ES-I3 (cell line): ENCODE measurements around the gene NAA16.

Experiments
- H3K36me3 ChIP-seq: 2 replicates; pipeline ENCODE4 v1.6.1; 2013; ENCODE audit warnings: mild to moderate bottlenecking, low read length, control low read depth, moderate library complexity; ENCODE audit not compliant: insufficient read depth
- H3K4me1 ChIP-seq: 2 replicates; pipeline ENCODE4 v1.6.1; 2013; ENCODE audit warnings: mild to moderate bottlenecking, control low read depth, low read length; ENCODE audit not compliant: insufficient read depth
- H3K9ac ChIP-seq: 2 replicates; pipeline ENCODE4 v1.6.1; 2013; ENCODE audit warnings: low read depth, mild to moderate bottlenecking, low read length, moderate library complexity
- H3K9me3 ChIP-seq: 2 replicates; pipeline ENCODE4 v1.6.1; 2013; ENCODE audit warnings: mild to moderate bottlenecking, low read length, moderate library complexity; ENCODE audit not compliant: control insufficient read depth, insufficient read depth

NAA16 gene

GRCh38 chr13:41313659-41314197, 2.7 kb downstream of the NAA16 start:
- Histone ChIP-seq H3K36me3 (no peaks in the 10 kb centered on the region), H3K9me3 (no peaks in the 10 kb centered on the region), H3K4me1 (peaks cover 11% of the 10 kb centered on the region), H3K9ac (no peak overlapping the region; the same call in 1 of the 2 replicates)

GRCh38 chr13:41315443-41316047, 4.5 kb downstream of the NAA16 start:
- Histone ChIP-seq H3K9me3 (no peaks in the 10 kb centered on the region), H3K36me3 (no peaks in the 10 kb centered on the region), H3K9ac (no peak overlapping the region), H3K4me1 (peaks cover 11% of the 10 kb centered on the region)

GRCh38 chr13:41317243-41317642, 6.2 kb downstream of the NAA16 start:
- no peaks in the 10 kb centered on the region for H3K36me3 ChIP-seq
- H3K9me3 ChIP-seq = no peaks in the 10 kb centered on the region
- peaks cover 11% of the 10 kb centered on the region for H3K4me1 ChIP-seq
- H3K9ac ChIP-seq = no peak overlapping the region

- no peaks in the 10 kb centered on the region for H3K4me1 ChIP-seq
- no peaks in the 10 kb centered on the region for H3K9me3 ChIP-seq
- no peak overlapping the region for H3K9ac ChIP-seq
- no peaks in the 10 kb centered on the region for H3K36me3 ChIP-seq
Observed at GRCh38 chr13:41325752-41326151, 14.7 kb downstream of the NAA16 start.

GRCh38 chr13:41326661-41327060, 15.6 kb downstream of the NAA16 start:
- H3K4me1 ChIP-seq = no peaks in the 10 kb centered on the region
- no peak overlapping the region for H3K9ac ChIP-seq
- no peaks in the 10 kb centered on the region for H3K36me3 ChIP-seq
- H3K9me3 ChIP-seq = no peaks in the 10 kb centered on the region

GRCh38 chr13:41327994-41328790, 17.1 kb downstream of the NAA16 start:
- H3K9ac ChIP-seq = no peak overlapping the region
- no peaks in the 10 kb centered on the region for H3K36me3 ChIP-seq
- no peaks in the 10 kb centered on the region for H3K9me3 ChIP-seq
- no peaks in the 10 kb centered on the region for H3K4me1 ChIP-seq

- Histone ChIP-seq H3K4me1 (no peaks in the 10 kb centered on the region), H3K9me3 (no peaks in the 10 kb centered on the region), H3K9ac (no peak overlapping the region), H3K36me3 (no peaks in the 10 kb centered on the region)
Observed at GRCh38 chr13:41332829-41333228, 21.8 kb downstream of the NAA16 start.

- Histone ChIP-seq H3K9me3 (no peaks in the 10 kb centered on the region), H3K36me3 (no peaks in the 10 kb centered on the region), H3K9ac (no peak overlapping the region), H3K4me1 (no peaks in the 10 kb centered on the region)
Observed at GRCh38 chr13:41334810-41335209, 23.7 kb downstream of the NAA16 start.

GRCh38 chr13:41344358-41344757, 33.3 kb downstream of the NAA16 start:
- no peak overlapping the region for H3K9ac ChIP-seq
- H3K4me1 ChIP-seq = no peaks in the 10 kb centered on the region
- no peaks in the 10 kb centered on the region for H3K9me3 ChIP-seq
- H3K36me3 ChIP-seq = peaks cover 4% of the 10 kb centered on the region; the same call in 1 of the 2 replicates

GRCh38 chr13:41345165-41345913, 34.3 kb downstream of the NAA16 start:
- Histone ChIP-seq H3K36me3 (peaks cover 4% of the 10 kb centered on the region; the same call in 1 of the 2 replicates), H3K9ac (no peak overlapping the region), H3K4me1 (no peaks in the 10 kb centered on the region), H3K9me3 (no peaks in the 10 kb centered on the region)

GRCh38 chr13:41345914-41346589, 35.0 kb downstream of the NAA16 start:
- Histone ChIP-seq H3K4me1 (no peaks in the 10 kb centered on the region), H3K9ac (no peak overlapping the region), H3K9me3 (no peaks in the 10 kb centered on the region), H3K36me3 (peaks cover 4% of the 10 kb centered on the region; the same call in 1 of the 2 replicates)

GRCh38 chr13:41352935-41353840, 42.1 kb downstream of the NAA16 start:
- Histone ChIP-seq H3K9ac (no peak overlapping the region), H3K36me3 (0 out of 2 replicates have a peak, but pooled peaks cover 2% of the 10 kb centered on the region), H3K9me3 (no peaks in the 10 kb centered on the region), H3K4me1 (peaks cover 6% of the 10 kb centered on the region)

- Histone ChIP-seq H3K4me1 (peaks cover 6% of the 10 kb centered on the region), H3K9me3 (no peaks in the 10 kb centered on the region), H3K36me3 (0 out of 2 replicates have a peak, but pooled peaks cover 2% of the 10 kb centered on the region), H3K9ac (no peak overlapping the region)
Observed at GRCh38 chr13:41354416-41354815, 43.3 kb downstream of the NAA16 start.
